Breast epithelium (tissue), 4 donors: ENCODE measurements around the gene PRKG1. TPM values are rescaled to one million over a fixed set of nuclear protein-coding genes. Genes with fewer than 3 reads are reported as not detected.

Experiments used
- DNase-seq, 2 donors: peaks; one replicate each; pipeline ENCODE4 v3.0.0-alpha.2; 2019; ENCODE audit warnings: low spot score in 2 of 2
- H3K27ac ChIP-seq, 2 donors: fragments of 200-600 bp; sonication (generic) in 1 of 2; one replicate each; pipeline ENCODE4 v1.5.1; 2016 to 2019; ENCODE audit warnings: mild to moderate bottlenecking in 1 of 2
- H3K27me3 ChIP-seq, 2 donors: fragments of 200-600 bp; sonication (generic) in 1 of 2; one replicate each; pipeline versions ENCODE4 v1.5.1 to v1.6.0; 2017 to 2019; ENCODE audit warnings: control low read depth in 1 of 2, mild to moderate bottlenecking in 1 of 2
- H3K36me3 ChIP-seq: fragments of 200-600 bp; one replicate; pipeline ENCODE4 v1.5.1; 2019
- H3K4me1 ChIP-seq, 2 donors: fragments of 200-600 bp; sonication (generic); one replicate each; pipeline ENCODE4 v1.5.1; 2016 to 2019; ENCODE audit warnings: control low read depth in 1 of 2
- H3K4me3 ChIP-seq, 3 donors: fragments of 200-600 bp; sonication (generic); 1 replicate in 2 of 3; 2 replicates in 1 of 3; pipeline ENCODE4 v1.5.1; 2016 to 2019; ENCODE audit warnings: mild to moderate bottlenecking in 3 of 3, moderate library complexity in 2 of 3
- H3K9me3 ChIP-seq, 2 donors: fragments of 200-600 bp; sonication (generic) in 1 of 2; one replicate each; pipeline ENCODE4 v1.5.1; 2016 to 2019; ENCODE audit warnings: control low read depth in 1 of 2
- CTCF ChIP-seq, 3 donors: fragments of 450-650 bp; IDR thresholded peaks; one replicate each; pipeline ENCODE4 v1.5.1; 2016 to 2017; ENCODE audit warnings: antibody characterized with exemption in 3 of 3, mild to moderate bottlenecking in 3 of 3, moderate library complexity in 3 of 3
- POLR2A ChIP-seq: fragments of 450-650 bp; IDR thresholded peaks from one replicate; pipeline ENCODE4 v1.6.1; 2016; ENCODE audit warnings: antibody characterized with exemption, mild to moderate bottlenecking, moderate library complexity
- POLR2AphosphoS5 ChIP-seq, 3 donors: sonication (generic); formaldehyde crosslinking; IDR thresholded peaks; one replicate each; pipeline ENCODE4 v1.6.1; 2017; ENCODE audit warnings: antibody characterized with exemption in 3 of 3
- intact Hi-C: fragments of 100-400 bp; cut with DNase I; formaldehyde crosslinking; loops from one replicate; pipeline ENCODE4 v1.15.1; 2023; ENCODE audit warnings: low total_unique reads
- total RNA-seq, 3 donors: library from RNA; depleted of rRNA; stranded (reverse); fragments of >200 nt; gene quantifications; one replicate each; pipeline ENCODE4 v1.1.0, GENCODE V29; 2016

Gene PRKG1
- total RNA-seq, 3 donors from 2014 or later: 10.9 to 36.9 (median 19.7) TPM

GRCh38 chr10:52212062-52212461 lies 1137.8 kb downstream of the PRKG1 start:
- no peaks in the 10 kb centered on the region for H3K36me3 ChIP-seq
- H3K27ac ChIP-seq: no peak overlapping the region
- no peaks in the 10 kb centered on the region for H3K27me3 ChIP-seq
- no peak for DNase-seq
- no peaks in the 10 kb centered on the region for H3K4me1 ChIP-seq
- TF ChIP-seq POLR2AphosphoS5 (IDR thresholded peaks at IDR 0.05) (no peak), CTCF (IDR thresholded peaks at IDR 0.05) (no peak), POLR2A (no peak)
- H3K9me3 ChIP-seq: no peaks in the 10 kb centered on the region
- H3K4me3 ChIP-seq: no peak overlapping the region
- intact Hi-C loops: no loop called here

- no peak overlapping the region for H3K4me3 ChIP-seq
- no peaks in the 10 kb centered on the region for H3K27me3 ChIP-seq
- no peaks in the 10 kb centered on the region for H3K4me1 ChIP-seq
- no peak for TF ChIP-seq POLR2A
- TF ChIP-seq POLR2AphosphoS5 (IDR thresholded peaks at IDR 0.05): no peak
- no peak for TF ChIP-seq CTCF (IDR thresholded peaks at IDR 0.05)
- DNase-seq: no peak
- intact Hi-C loops: no loop called here
- H3K36me3 ChIP-seq: no peaks in the 10 kb centered on the region
- no peaks in the 10 kb centered on the region for H3K9me3 ChIP-seq
- H3K27ac ChIP-seq: no peak overlapping the region
Measured at GRCh38 chr10:52212802-52213201, 1138.5 kb downstream of the PRKG1 start.

- H3K4me3 ChIP-seq: no peak overlapping the region
- H3K36me3 ChIP-seq: no peaks in the 10 kb centered on the region
- no peak for DNase-seq
- TF ChIP-seq CTCF (IDR thresholded peaks at IDR 0.05): no peak
- TF ChIP-seq POLR2AphosphoS5 (IDR thresholded peaks at IDR 0.05): no peak
- no peaks in the 10 kb centered on the region for H3K4me1 ChIP-seq
- H3K27me3 ChIP-seq: no peaks in the 10 kb centered on the region
- no peak overlapping the region for H3K27ac ChIP-seq
- no peaks in the 10 kb centered on the region for H3K9me3 ChIP-seq
- intact Hi-C loops: no loop called here
Measured at GRCh38 chr10:52213321-52213752, 1139.0 kb downstream of the PRKG1 start.

- TF ChIP-seq POLR2A (no peak), CTCF (IDR thresholded peaks at IDR 0.05) (peak; percentile 64 to 83 (median 73))
- no peak overlapping the region for H3K27ac ChIP-seq
- no peaks in the 10 kb centered on the region for H3K9me3 ChIP-seq
- intact Hi-C loops: no loop called here
- no peaks in the 10 kb centered on the region for H3K27me3 ChIP-seq
- H3K36me3 ChIP-seq: no peaks in the 10 kb centered on the region
- no peak overlapping the region for H3K4me3 ChIP-seq
- no peak for DNase-seq
- H3K4me1 ChIP-seq: no peaks in the 10 kb centered on the region
Measured at GRCh38 chr10:52215745-52216361, 1141.6 kb downstream of the PRKG1 start.

GRCh38 chr10:52216852-52217251 lies 1142.6 kb downstream of the PRKG1 start:
- no peak for TF ChIP-seq POLR2AphosphoS5 (IDR thresholded peaks at IDR 0.05)
- no peak for TF ChIP-seq POLR2A
- no peak for TF ChIP-seq CTCF (IDR thresholded peaks at IDR 0.05)
- H3K27me3 ChIP-seq: no peaks in the 10 kb centered on the region
- intact Hi-C loops: no loop called here
- H3K27ac ChIP-seq: no peak overlapping the region
- no peak overlapping the region for H3K4me3 ChIP-seq
- H3K4me1 ChIP-seq: no peaks in the 10 kb centered on the region
- no peaks in the 10 kb centered on the region for H3K36me3 ChIP-seq
- no peaks in the 10 kb centered on the region for H3K9me3 ChIP-seq
- no peak for DNase-seq
